Vagina (tissue), 2 donors: ENCODE measurements around the gene RMND1.

Source experiments
- POLR2A ChIP-seq, 2 donors: fragments of 450-650 bp; IDR thresholded peaks; one replicate each; pipeline ENCODE4 v1.6.1; 2017; ENCODE audit warnings: antibody characterized with exemption in 2 of 2, mild to moderate bottlenecking in 2 of 2, moderate library complexity in 2 of 2
- TF ChIP-seq, protein P1 (sequence below), 3 experiments: fragments of 450-650 bp in 2 of 3; fragments of 200-600 bp in 1 of 3; sonication (generic) in 1 of 3; IDR thresholded peaks; one replicate each; pipeline ENCODE4 v1.5.1; 2017 to 2019; ENCODE audit warnings: antibody characterized with exemption in 3 of 3, mild to moderate bottlenecking in 2 of 3, moderate library complexity in 2 of 3

DNA sequence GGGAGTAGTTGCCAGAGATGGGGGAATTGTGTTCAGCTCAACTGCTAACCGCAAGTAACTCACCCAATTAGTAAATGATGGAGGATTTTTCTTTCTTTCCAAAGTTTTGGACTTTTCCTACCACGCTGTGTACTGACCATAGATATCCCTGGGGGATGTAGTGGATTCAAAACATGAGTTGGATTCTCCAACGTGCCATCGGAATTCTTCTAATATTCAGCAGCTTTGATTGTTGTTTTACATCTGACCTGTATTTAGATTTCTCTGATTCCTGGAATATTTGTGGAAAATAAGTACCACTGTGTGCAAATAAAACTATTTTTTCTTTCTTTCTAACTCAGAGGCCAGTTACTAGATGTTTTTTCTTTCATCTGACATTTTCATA is 43.0 kb upstream of the RMND1 start:
- TF ChIP-seq, protein P1, sequence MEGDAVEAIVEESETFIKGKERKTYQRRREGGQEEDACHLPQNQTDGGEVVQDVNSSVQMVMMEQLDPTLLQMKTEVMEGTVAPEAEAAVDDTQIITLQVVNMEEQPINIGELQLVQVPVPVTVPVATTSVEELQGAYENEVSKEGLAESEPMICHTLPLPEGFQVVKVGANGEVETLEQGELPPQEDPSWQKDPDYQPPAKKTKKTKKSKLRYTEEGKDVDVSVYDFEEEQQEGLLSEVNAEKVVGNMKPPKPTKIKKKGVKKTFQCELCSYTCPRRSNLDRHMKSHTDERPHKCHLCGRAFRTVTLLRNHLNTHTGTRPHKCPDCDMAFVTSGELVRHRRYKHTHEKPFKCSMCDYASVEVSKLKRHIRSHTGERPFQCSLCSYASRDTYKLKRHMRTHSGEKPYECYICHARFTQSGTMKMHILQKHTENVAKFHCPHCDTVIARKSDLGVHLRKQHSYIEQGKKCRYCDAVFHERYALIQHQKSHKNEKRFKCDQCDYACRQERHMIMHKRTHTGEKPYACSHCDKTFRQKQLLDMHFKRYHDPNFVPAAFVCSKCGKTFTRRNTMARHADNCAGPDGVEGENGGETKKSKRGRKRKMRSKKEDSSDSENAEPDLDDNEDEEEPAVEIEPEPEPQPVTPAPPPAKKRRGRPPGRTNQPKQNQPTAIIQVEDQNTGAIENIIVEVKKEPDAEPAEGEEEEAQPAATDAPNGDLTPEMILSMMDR (IDR thresholded peaks at IDR 0.05), result no peak
- no peak for TF ChIP-seq POLR2A (IDR thresholded peaks at IDR 0.05)
